Measurements from ENCODE around the gene ZNF141.
"Not testable (repeated sequence)": the region's sequence is repeated elsewhere in the genome, so short reads cannot be mapped to it uniquely, and the experiment has no call there.

Gene ZNF141

GRCh38 chr4:337143-337931, at the start of gene ZNF141:
ZNF141 (plus strand) TSS chr4:337814; CDS start chr4:337984, 170 bp downstream.
- Histone ChIP-seq H3K9me3 (ENCODE audit: control insufficient read depth in 1 of 2, low read length in 2 of 2) (peaks cover 0 to 16% of the 10 kb centered on the region in 2 donors), H3K4me3 (ENCODE audit: low read depth in 1 of 2, low read length in 2 of 2) (peak within 1 kb of the TSS; percentile 83 to 92), H3K36me3 (ENCODE audit: control insufficient read depth in 1 of 2, insufficient read depth in 2 of 2, low read length in 2 of 2) (no peaks in the 10 kb centered on the region), H3K4me1 (ENCODE audit: control insufficient read depth in 1 of 2, insufficient read depth in 2 of 2, low read length in 2 of 2) (peaks cover 3 to 18% of the 10 kb centered on the region in 2 donors), H3K27ac (ENCODE audit: low read length) (peak within 1 kb of the TSS; percentile 91), H3K27me3 (ENCODE audit: low read depth, low read length) (no peaks in the 10 kb centered on the region)

- no peaks in the 10 kb centered on the region for H3K36me3 ChIP-seq (ENCODE audit: control insufficient read depth in 1 of 2, insufficient read depth in 2 of 2, low read length in 2 of 2)
- H3K27me3 ChIP-seq (ENCODE audit: low read depth, low read length): no peaks in the 10 kb centered on the region
- H3K9me3 ChIP-seq (ENCODE audit: control insufficient read depth in 1 of 2, low read length in 2 of 2): peaks cover 4 to 30% of the 10 kb centered on the region in 2 donors
- peak overlapping the region in 1 of 2 donors; percentile 26 for H3K4me3 ChIP-seq (ENCODE audit: low read depth in 1 of 2, low read length in 2 of 2)
- H3K27ac ChIP-seq (ENCODE audit: low read length): no peak overlapping the region
- H3K4me1 ChIP-seq (ENCODE audit: control insufficient read depth in 1 of 2, insufficient read depth in 2 of 2, low read length in 2 of 2): no peaks in the 10 kb centered on the region
These were observed 48.7 kb upstream of the ZNF141 start for GRCh38 chr4:288891-289290.

- Histone ChIP-seq H3K4me3 (ENCODE audit: low read depth in 1 of 2, low read length in 2 of 2) (no peak overlapping the region), H3K27ac (ENCODE audit: low read length) (no peak overlapping the region), H3K4me1 (ENCODE audit: control insufficient read depth in 1 of 2, insufficient read depth in 2 of 2, low read length in 2 of 2) (no peaks in the 10 kb centered on the region), H3K36me3 (ENCODE audit: control insufficient read depth in 1 of 2, insufficient read depth in 2 of 2, low read length in 2 of 2) (no peaks in the 10 kb centered on the region), H3K27me3 (ENCODE audit: low read depth, low read length) (no peaks in the 10 kb centered on the region), H3K9me3 (ENCODE audit: control insufficient read depth in 1 of 2, low read length in 2 of 2) (peaks cover 4 to 23% of the 10 kb centered on the region in 2 donors)
These were observed 42.9 kb upstream of the ZNF141 start for GRCh38 chr4:294732-295131.

GRCh38 chr4:302381-302780, 35.2 kb upstream of the ZNF141 start:
- H3K27me3 ChIP-seq (ENCODE audit: low read depth, low read length): peaks cover 3% of the 10 kb centered on the region
- no peak overlapping the region for H3K4me3 ChIP-seq (ENCODE audit: low read depth in 1 of 2, low read length in 2 of 2)
- H3K27ac ChIP-seq (ENCODE audit: low read length): no peak overlapping the region
- H3K4me1 ChIP-seq (ENCODE audit: control insufficient read depth in 1 of 2, insufficient read depth in 2 of 2, low read length in 2 of 2): peaks cover 0 to 6% of the 10 kb centered on the region in 2 donors
- no peaks in the 10 kb centered on the region for H3K36me3 ChIP-seq (ENCODE audit: control insufficient read depth in 1 of 2, insufficient read depth in 2 of 2, low read length in 2 of 2)
- H3K9me3 ChIP-seq (ENCODE audit: control insufficient read depth in 1 of 2, low read length in 2 of 2): peaks cover 0 to 16% of the 10 kb centered on the region in 2 donors

GRCh38 chr4:304516-304915, 33.1 kb upstream of the ZNF141 start:
- H3K27me3 ChIP-seq (ENCODE audit: low read depth, low read length); H3K36me3 ChIP-seq (ENCODE audit: control insufficient read depth in 1 of 2, insufficient read depth in 2 of 2, low read length in 2 of 2); H3K27ac ChIP-seq (ENCODE audit: low read length); H3K4me1 ChIP-seq (ENCODE audit: control insufficient read depth in 1 of 2, insufficient read depth in 2 of 2, low read length in 2 of 2); H3K9me3 ChIP-seq (ENCODE audit: control insufficient read depth in 1 of 2, low read length in 2 of 2): not testable (repeated sequence)
- H3K4me3 ChIP-seq (ENCODE audit: low read depth in 1 of 2, low read length in 2 of 2): peak overlapping the region; percentile 30 to 76

GRCh38 chr4:304969-305680, 32.5 kb upstream of the ZNF141 start, which contains the start of gene ZNF732:
ZNF732 (minus strand) TSS chr4:305474; CDS start chr4:305310, 164 bp downstream.
- H3K9me3 ChIP-seq (ENCODE audit: control insufficient read depth in 1 of 2, low read length in 2 of 2): peaks cover 0 to 8% of the 10 kb centered on the region in 2 donors
- H3K27ac ChIP-seq (ENCODE audit: low read length): no peak within 1 kb of the TSS
- H3K4me3 ChIP-seq (ENCODE audit: low read depth in 1 of 2, low read length in 2 of 2): peak within 1 kb of the TSS; percentile 30 to 76
- peaks cover 0 to 6% of the 10 kb centered on the region in 2 donors for H3K4me1 ChIP-seq (ENCODE audit: control insufficient read depth in 1 of 2, insufficient read depth in 2 of 2, low read length in 2 of 2)
- no peaks in the 10 kb centered on the region for H3K36me3 ChIP-seq (ENCODE audit: control insufficient read depth in 1 of 2, insufficient read depth in 2 of 2, low read length in 2 of 2)
- peaks cover 3% of the 10 kb centered on the region for H3K27me3 ChIP-seq (ENCODE audit: low read depth, low read length)

- peaks cover 3% of the 10 kb centered on the region for H3K27me3 ChIP-seq (ENCODE audit: low read depth, low read length)
- H3K9me3 ChIP-seq (ENCODE audit: control insufficient read depth in 1 of 2, low read length in 2 of 2): peaks cover 0 to 8% of the 10 kb centered on the region in 2 donors
These were observed 31.1 kb upstream of the ZNF141 start for GRCh38 chr4:306551-306961.

GRCh38 chr4:309807-310206, 27.8 kb upstream of the ZNF141 start:
- Histone ChIP-seq H3K4me1 (ENCODE audit: control insufficient read depth in 1 of 2, insufficient read depth in 2 of 2, low read length in 2 of 2) (peaks cover 0 to 3% of the 10 kb centered on the region in 2 donors), H3K27me3 (ENCODE audit: low read depth, low read length) (peaks cover 3% of the 10 kb centered on the region), H3K4me3 (ENCODE audit: low read depth in 1 of 2, low read length in 2 of 2) (no peak overlapping the region), H3K27ac (ENCODE audit: low read length) (no peak overlapping the region), H3K36me3 (ENCODE audit: control insufficient read depth in 1 of 2, insufficient read depth in 2 of 2, low read length in 2 of 2) (no peaks in the 10 kb centered on the region), H3K9me3 (ENCODE audit: control insufficient read depth in 1 of 2, low read length in 2 of 2) (peaks cover 0 to 5% of the 10 kb centered on the region in 2 donors)

More at GRCh38 chr4:306551-306961, 31.1 kb upstream of the ZNF141 start:
- no peak overlapping the region for H3K4me3 ChIP-seq (ENCODE audit: low read depth in 1 of 2, low read length in 2 of 2)
- H3K36me3 ChIP-seq (ENCODE audit: control insufficient read depth in 1 of 2, insufficient read depth in 2 of 2, low read length in 2 of 2): no peaks in the 10 kb centered on the region
- no peak overlapping the region for H3K27ac ChIP-seq (ENCODE audit: low read length)
- H3K4me1 ChIP-seq (ENCODE audit: control insufficient read depth in 1 of 2, insufficient read depth in 2 of 2, low read length in 2 of 2): peaks cover 0 to 6% of the 10 kb centered on the region in 2 donors

GRCh38 chr4:314296-314903, 23.2 kb upstream of the ZNF141 start:
- Histone ChIP-seq H3K9me3 (ENCODE audit: control insufficient read depth in 1 of 2, low read length in 2 of 2) (peaks cover 0 to 4% of the 10 kb centered on the region in 2 donors), H3K27me3 (ENCODE audit: low read depth, low read length) (no peaks in the 10 kb centered on the region), H3K4me1 (ENCODE audit: control insufficient read depth in 1 of 2, insufficient read depth in 2 of 2, low read length in 2 of 2) (no peaks in the 10 kb centered on the region), H3K36me3 (ENCODE audit: control insufficient read depth in 1 of 2, insufficient read depth in 2 of 2, low read length in 2 of 2) (no peaks in the 10 kb centered on the region), H3K27ac (ENCODE audit: low read length) (no peak overlapping the region), H3K4me3 (ENCODE audit: low read depth in 1 of 2, low read length in 2 of 2) (no peak overlapping the region)

- Histone ChIP-seq H3K27me3 (ENCODE audit: low read depth, low read length) (no peaks in the 10 kb centered on the region), H3K9me3 (ENCODE audit: control insufficient read depth in 1 of 2, low read length in 2 of 2) (peaks cover 0 to 8% of the 10 kb centered on the region in 2 donors), H3K4me3 (ENCODE audit: low read depth in 1 of 2, low read length in 2 of 2) (no peak overlapping the region), H3K4me1 (ENCODE audit: control insufficient read depth in 1 of 2, insufficient read depth in 2 of 2, low read length in 2 of 2) (no peaks in the 10 kb centered on the region), H3K36me3 (ENCODE audit: control insufficient read depth in 1 of 2, insufficient read depth in 2 of 2, low read length in 2 of 2) (peaks cover 0 to 5% of the 10 kb centered on the region in 2 donors), H3K27ac (ENCODE audit: low read length) (no peak overlapping the region)
These were observed 8.9 kb upstream of the ZNF141 start for GRCh38 chr4:328729-329128.

- Histone ChIP-seq H3K4me3 (ENCODE audit: low read depth in 1 of 2, low read length in 2 of 2) (no peak overlapping the region), H3K36me3 (ENCODE audit: control insufficient read depth in 1 of 2, insufficient read depth in 2 of 2, low read length in 2 of 2) (no peaks in the 10 kb centered on the region), H3K27me3 (ENCODE audit: low read depth, low read length) (no peaks in the 10 kb centered on the region), H3K9me3 (ENCODE audit: control insufficient read depth in 1 of 2, low read length in 2 of 2) (peaks cover 0 to 7% of the 10 kb centered on the region in 2 donors), H3K4me1 (ENCODE audit: control insufficient read depth in 1 of 2, insufficient read depth in 2 of 2, low read length in 2 of 2) (peaks cover 3 to 18% of the 10 kb centered on the region in 2 donors), H3K27ac (ENCODE audit: low read length) (no peak overlapping the region)
These were observed 2.1 kb upstream of the ZNF141 start for GRCh38 chr4:335515-335914.
